ENCODE data around the gene SPATA6. TPM values are rescaled to one million over a fixed set of nuclear protein-coding genes. Genes with fewer than 3 reads are reported as not detected.
"Not testable (repeated sequence)": the region's sequence is repeated elsewhere in the genome, so short reads cannot be mapped to it uniquely, and the experiment has no call there.

Gene SPATA6
- total RNA-seq = 1 to 10 TPM; 1.8 to 1.9 TPM

- intact Hi-C loops (cut with micrococcal nuclease) = loop anchor here (1.0 kb wide), 1 partner anchor 26 kb away; no protein-coding TSS in a partner anchor
- H3K36me3 Mint-ChIP-seq = no peaks in the 10 kb centered on the region
- ChIA-PET CTCF (interaction anchor here (0.9 to 1.3 kb wide), 3 partner anchors 25 to 206 kb away, joined by 3 to 7 read pairs (median 3); no protein-coding TSS in a partner anchor), POLR2A (no interaction called here)
- peak within 1 kb of the TSS; percentile 82 for H3K4me3 Mint-ChIP-seq
- DNase-seq = peak; percentile 96
- H3K27ac Mint-ChIP-seq = no peak within 1 kb of the TSS
- H3K27me3 Mint-ChIP-seq = peaks cover 26% of the 10 kb centered on the region
- peaks cover 27% of the 10 kb centered on the region for H3K4me1 Mint-ChIP-seq (ENCODE audit: low read depth)
- peaks cover 3% of the 10 kb centered on the region for H3K9me3 Mint-ChIP-seq
Measured at GRCh38 chr1:48471691-48472576, at the start of gene SPATA6. Gene SPATA6, minus strand, starts transcription at chr1:48472204. Its CDS starts 196 bp downstream, at chr1:48472008.

GRCh38 chr1:48519896-48520295, 47.9 kb upstream of the SPATA6 start:
- H3K9me3 Mint-ChIP-seq; H3K4me3 Mint-ChIP-seq; CTCF ChIA-PET; intact Hi-C loops (cut with micrococcal nuclease); H3K27ac Mint-ChIP-seq; H3K36me3 Mint-ChIP-seq; POLR2A ChIA-PET; DNase-seq; H3K4me1 Mint-ChIP-seq (ENCODE audit: low read depth): not testable (repeated sequence)
- peaks cover 12% of the 10 kb centered on the region for H3K27me3 Mint-ChIP-seq

- H3K9me3 Mint-ChIP-seq = no peaks in the 10 kb centered on the region
- CTCF ChIA-PET = interaction anchor here (1.4 kb wide), 1 partner anchor 9 kb away, joined by 6 read pairs; no protein-coding TSS in a partner anchor
Measured at GRCh38 chr1:48506870-48507269, 34.9 kb upstream of the SPATA6 start.

GRCh38 chr1:48500541-48501450, 28.8 kb upstream of the SPATA6 start:
- H3K27me3 Mint-ChIP-seq = no peaks in the 10 kb centered on the region
- no peak overlapping the region for H3K27ac Mint-ChIP-seq
- intact Hi-C loops (cut with micrococcal nuclease) = no loop called here
- CTCF ChIA-PET = interaction anchor here (3.1 kb wide), 1 partner anchor 29 kb away, joined by 7 read pairs; the partner anchor contains the start of gene SPATA6
- no peaks in the 10 kb centered on the region for H3K9me3 Mint-ChIP-seq
- H3K4me1 Mint-ChIP-seq (ENCODE audit: low read depth) = peaks cover 4% of the 10 kb centered on the region
- no peak for DNase-seq
- H3K36me3 Mint-ChIP-seq = no peaks in the 10 kb centered on the region
- no peak overlapping the region for H3K4me3 Mint-ChIP-seq
- POLR2A ChIA-PET = no interaction called here

More at GRCh38 chr1:48506870-48507269, 34.9 kb upstream of the SPATA6 start:
- DNase-seq = no peak
- Mint-ChIP-seq H3K27me3 (peaks cover 7% of the 10 kb centered on the region), H3K27ac (no peak overlapping the region), H3K4me3 (no peak overlapping the region), H3K36me3 (no peaks in the 10 kb centered on the region), H3K4me1 (ENCODE audit: low read depth) (no peaks in the 10 kb centered on the region)
- POLR2A ChIA-PET = no interaction called here
- intact Hi-C loops (cut with micrococcal nuclease) = no loop called here

GRCh38 chr1:48499211-48499735, 27.3 kb upstream of the SPATA6 start:
- peaks cover 4% of the 10 kb centered on the region for H3K4me1 Mint-ChIP-seq (ENCODE audit: low read depth)
- no peak overlapping the region for H3K4me3 Mint-ChIP-seq
- no peak overlapping the region for H3K27ac Mint-ChIP-seq
- ChIA-PET POLR2A (no interaction called here), CTCF (interaction anchor here (1.0 to 3.1 kb wide), 3 partner anchors 11 to 27 kb away, joined by 3 to 8 read pairs (median 7); partner anchors contain the start of gene SPATA6)
- no peaks in the 10 kb centered on the region for H3K36me3 Mint-ChIP-seq
- no peaks in the 10 kb centered on the region for H3K9me3 Mint-ChIP-seq
- no peaks in the 10 kb centered on the region for H3K27me3 Mint-ChIP-seq
- intact Hi-C loops (cut with micrococcal nuclease) = loop anchor here (5.0 kb wide), 1 partner anchor 407 kb away; no protein-coding TSS in a partner anchor
- no peak for DNase-seq

GRCh38 chr1:48498096-48498791, 26.2 kb upstream of the SPATA6 start:
- intact Hi-C loops (cut with micrococcal nuclease) = loop anchor here (1.0 to 5.0 kb wide), 3 partner anchors 26 to 406 kb away; partner anchors contain the start of gene SPATA6
- ChIA-PET POLR2A (no interaction called here), CTCF (interaction anchor here (0.7 to 3.1 kb wide), 13 partner anchors 9 to 389 kb away, joined by 3 to 11 read pairs (median 5); partner anchors contain the start of gene SPATA6)
- Mint-ChIP-seq H3K4me1 (ENCODE audit: low read depth) (peaks cover 4% of the 10 kb centered on the region), H3K4me3 (no peak overlapping the region), H3K9me3 (no peaks in the 10 kb centered on the region), H3K27me3 (no peaks in the 10 kb centered on the region), H3K27ac (no peak overlapping the region), H3K36me3 (no peaks in the 10 kb centered on the region)
- DNase-seq = peak; percentile 77

GRCh38 chr1:48495911-48496310, 23.9 kb upstream of the SPATA6 start:
- peaks cover 5% of the 10 kb centered on the region for H3K27me3 Mint-ChIP-seq
- peaks cover 4% of the 10 kb centered on the region for H3K4me1 Mint-ChIP-seq (ENCODE audit: low read depth)
- ChIA-PET CTCF (interaction anchor here (1.5 kb wide), 1 partner anchor 24 kb away, joined by 3 read pairs; the partner anchor contains the start of gene SPATA6), POLR2A (no interaction called here)
- no peaks in the 10 kb centered on the region for H3K9me3 Mint-ChIP-seq
- no peak overlapping the region for H3K4me3 Mint-ChIP-seq
- no peak for DNase-seq
- intact Hi-C loops (cut with micrococcal nuclease) = loop anchor here (5.0 kb wide), 1 partner anchor 404 kb away; no protein-coding TSS in a partner anchor
- no peaks in the 10 kb centered on the region for H3K36me3 Mint-ChIP-seq
- no peak overlapping the region for H3K27ac Mint-ChIP-seq

- intact Hi-C loops (cut with micrococcal nuclease) = loop anchor here (5.0 kb wide), 1 partner anchor 403 kb away; no protein-coding TSS in a partner anchor
- Mint-ChIP-seq H3K36me3 (no peaks in the 10 kb centered on the region), H3K27ac (no peak overlapping the region), H3K27me3 (peaks cover 5% of the 10 kb centered on the region), H3K4me1 (ENCODE audit: low read depth) (peaks cover 4% of the 10 kb centered on the region), H3K9me3 (no peaks in the 10 kb centered on the region), H3K4me3 (no peak overlapping the region)
- CTCF ChIA-PET = no interaction called here
- DNase-seq = no peak
- POLR2A ChIA-PET = no interaction called here
Measured at GRCh38 chr1:48495166-48495565, 23.2 kb upstream of the SPATA6 start.

- POLR2A ChIA-PET = no interaction called here
- Mint-ChIP-seq H3K4me1 (ENCODE audit: low read depth) (peaks cover 4% of the 10 kb centered on the region), H3K27me3 (peaks cover 5% of the 10 kb centered on the region), H3K36me3 (no peaks in the 10 kb centered on the region), H3K27ac (no peak overlapping the region), H3K9me3 (no peaks in the 10 kb centered on the region), H3K4me3 (no peak overlapping the region)
- no peak for DNase-seq
- intact Hi-C loops (cut with micrococcal nuclease) = no loop called here
- CTCF ChIA-PET = no interaction called here
Measured at GRCh38 chr1:48493970-48494769, 22.2 kb upstream of the SPATA6 start.

GRCh38 chr1:48493041-48493440, 21.0 kb upstream of the SPATA6 start:
- DNase-seq = no peak
- Mint-ChIP-seq H3K9me3 (no peaks in the 10 kb centered on the region), H3K27me3 (peaks cover 5% of the 10 kb centered on the region), H3K27ac (no peak overlapping the region), H3K36me3 (no peaks in the 10 kb centered on the region), H3K4me3 (no peak overlapping the region), H3K4me1 (ENCODE audit: low read depth) (no peaks in the 10 kb centered on the region)
- ChIA-PET POLR2A (no interaction called here), CTCF (no interaction called here)
- intact Hi-C loops (cut with micrococcal nuclease) = no loop called here

- Mint-ChIP-seq H3K4me3 (no peak overlapping the region), H3K4me1 (ENCODE audit: low read depth) (no peaks in the 10 kb centered on the region), H3K27ac (no peak overlapping the region), H3K36me3 (no peaks in the 10 kb centered on the region), H3K9me3 (no peaks in the 10 kb centered on the region), H3K27me3 (peaks cover 5% of the 10 kb centered on the region)
- ChIA-PET CTCF (no interaction called here), POLR2A (no interaction called here)
- intact Hi-C loops (cut with micrococcal nuclease) = no loop called here
- DNase-seq = no peak
Measured at GRCh38 chr1:48492392-48492791, 20.4 kb upstream of the SPATA6 start.
